ENCODE data around the gene PARD3B. TPM values are rescaled to one million over a fixed set of nuclear protein-coding genes. Genes with fewer than 3 reads are reported as not detected.

Gene PARD3B
- total RNA-seq, 1 experiment from 2014 or later: 6.4 TPM

DNA sequence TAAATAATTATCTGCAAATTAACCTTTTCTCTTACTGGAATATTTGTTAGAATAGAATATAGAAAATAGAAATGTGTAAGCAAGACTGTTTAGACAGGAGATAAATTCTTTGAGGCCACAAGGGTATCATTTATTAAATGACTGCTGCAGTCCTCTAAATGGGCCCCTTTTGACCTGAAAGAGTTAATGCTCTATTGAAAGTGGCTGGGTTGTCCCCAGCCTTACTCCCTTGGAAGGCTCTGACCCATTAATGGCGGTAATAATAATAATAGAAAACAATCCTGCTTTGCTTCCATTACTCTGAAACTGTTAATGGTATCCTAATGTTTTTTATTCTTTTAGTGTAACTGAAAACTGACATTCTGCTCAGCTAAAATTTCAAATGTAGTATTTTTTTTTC lies 739.1 kb downstream of the PARD3B start:
- TF ChIP-seq, protein P1, sequence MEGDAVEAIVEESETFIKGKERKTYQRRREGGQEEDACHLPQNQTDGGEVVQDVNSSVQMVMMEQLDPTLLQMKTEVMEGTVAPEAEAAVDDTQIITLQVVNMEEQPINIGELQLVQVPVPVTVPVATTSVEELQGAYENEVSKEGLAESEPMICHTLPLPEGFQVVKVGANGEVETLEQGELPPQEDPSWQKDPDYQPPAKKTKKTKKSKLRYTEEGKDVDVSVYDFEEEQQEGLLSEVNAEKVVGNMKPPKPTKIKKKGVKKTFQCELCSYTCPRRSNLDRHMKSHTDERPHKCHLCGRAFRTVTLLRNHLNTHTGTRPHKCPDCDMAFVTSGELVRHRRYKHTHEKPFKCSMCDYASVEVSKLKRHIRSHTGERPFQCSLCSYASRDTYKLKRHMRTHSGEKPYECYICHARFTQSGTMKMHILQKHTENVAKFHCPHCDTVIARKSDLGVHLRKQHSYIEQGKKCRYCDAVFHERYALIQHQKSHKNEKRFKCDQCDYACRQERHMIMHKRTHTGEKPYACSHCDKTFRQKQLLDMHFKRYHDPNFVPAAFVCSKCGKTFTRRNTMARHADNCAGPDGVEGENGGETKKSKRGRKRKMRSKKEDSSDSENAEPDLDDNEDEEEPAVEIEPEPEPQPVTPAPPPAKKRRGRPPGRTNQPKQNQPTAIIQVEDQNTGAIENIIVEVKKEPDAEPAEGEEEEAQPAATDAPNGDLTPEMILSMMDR (conservative IDR thresholded peaks at IDR 0.05): no peak
- Histone ChIP-seq H4K5ac (ENCODE audit: insufficient read length, low read depth, low read length) (no peak overlapping the region), H3K23ac (ENCODE audit: insufficient read length, low read depth, low read length) (no peak overlapping the region), H2AFZ (ENCODE audit: low read length) (no peak overlapping the region), H2AK5ac (ENCODE audit: insufficient read length, low read length) (no peak overlapping the region), H3K4ac (ENCODE audit: low read depth, low read length) (no peak overlapping the region), H3K9ac (ENCODE audit: extremely low read depth, insufficient read length, low read length) (no peak overlapping the region), H3K79me2 (ENCODE audit: insufficient read depth, low read length) (no peaks in the 10 kb centered on the region), H3K56ac (ENCODE audit: insufficient read length, low read depth, low read length) (no peak overlapping the region), H3K23me2 (ENCODE audit: insufficient read length, low read depth, low read length, poor library complexity, severe bottlenecking) (no peaks in the 10 kb centered on the region), H3K27me3 (ENCODE audit: insufficient read depth, low read length) (no peaks in the 10 kb centered on the region), H2BK12ac (ENCODE audit: insufficient read length, low read depth, low read length) (no peak overlapping the region), H3K4me1 (ENCODE audit: insufficient read depth, low read length) (0 out of 2 replicates have a peak, but pooled peaks cover 2% of the 10 kb centered on the region), H3K79me1 (ENCODE audit: insufficient read depth, low read depth, low read length, poor library complexity, severe bottlenecking) (no peaks in the 10 kb centered on the region), H3K27ac (ENCODE audit: insufficient read length, low read depth, low read length) (no peak overlapping the region), H2BK120ac (ENCODE audit: low read depth, low read length, poor library complexity, severe bottlenecking) (no peak overlapping the region), H4K20me1 (ENCODE audit: control insufficient read depth, insufficient read depth, insufficient read length) (no peaks in the 10 kb centered on the region), H2BK5ac (ENCODE audit: insufficient read length, low read length) (no peak overlapping the region), H4K8ac (replicated peaks; ENCODE audit: insufficient read length, low read depth, low read length) (no peak overlapping the region), H2BK20ac (ENCODE audit: low read depth, low read length, poor library complexity, severe bottlenecking) (no peak overlapping the region), H4K91ac (ENCODE audit: insufficient read length, low read depth, low read length) (no peak overlapping the region), H2BK15ac (ENCODE audit: low read depth, low read length) (no peak overlapping the region), H3T11ph (ENCODE audit: low read length) (no peak overlapping the region), H3K9me3 (ENCODE audit: control insufficient read depth, low read depth, low read length) (no peaks in the 10 kb centered on the region), H3K14ac (ENCODE audit: insufficient read depth, low read length) (no peak overlapping the region), H3K4me2 (ENCODE audit: insufficient read depth, insufficient read length, low read length) (no peak overlapping the region), H3K18ac (ENCODE audit: insufficient read length, low read depth, low read length) (no peak overlapping the region)
- no peak for DNase-seq
- Mint-ChIP-seq H3K36me3 (ENCODE audit: insufficient read depth in 1 of 3, low read depth in 3 of 3) (no peaks in the 10 kb centered on the region), H3K27ac (0 out of 7 replicates have a peak overlapping the region, but pooled peaks of 1 of the 3 experiments have one; percentile 43), H3K4me1 (peaks cover 26 to 31% of the 10 kb centered on the region in 2 experiments), H3K27me3 (ENCODE audit: low read depth) (no peaks in the 10 kb centered on the region), H3K4me3 (no peak overlapping the region), H3K9me3 (no peaks in the 10 kb centered on the region)
- WGBS (ENCODE audit: extremely low coverage, insufficient read length, low lambda C conversion rate): no CpG with 5 or more reads among the region's 1 CpG

All from H9 (cell line).